ENCODE results near the gene CPT2. TPM values are rescaled to one million over a fixed set of nuclear protein-coding genes. Genes with fewer than 3 reads are reported as not detected.
A peak's percentile ranks its signal among the peaks of the same experiment; 100 is the strongest.

The CPT2 gene
- total and polyA plus RNA-seq, 9 of the 15 experiments (the other 6 are each of a cell fraction or from before 2014, with no cell fraction given): 7.6 to 25.1 (median 16.8) TPM

GRCh38 chr1:53259932-53260331 is 63.3 kb downstream of the CPT2 start:
- TF ChIP-seq SAFB2 (IDR thresholded peaks at IDR 0.05; ENCODE audit: borderline replicate concordance, low read depth, low read length, severe bottlenecking) (no peak), CHCHD3 (CRISPR knock-in tag; IDR thresholded peaks at IDR 0.05) (no peak)
- H3K36me3 ChIP-seq (ENCODE audit: control insufficient read depth, insufficient read depth, low read length): peaks cover 100% of the 10 kb centered on the region
- H3K4me2 ChIP-seq (ENCODE audit: insufficient read depth, low read length): no peak overlapping the region
- no peak for ATAC-seq
- peaks cover under 1% of the 10 kb centered on the region for H3K9me1 ChIP-seq (ENCODE audit: control insufficient read depth, insufficient read depth, low read length)
- H3K4me1 ChIP-seq (replicated peaks in 1 of 2; ENCODE audit: control insufficient read depth in 2 of 2, insufficient read depth in 2 of 2, low read length in 2 of 2): no peaks in the 10 kb centered on the region; a peak in 1 of 5 replicates
- WGBS (ENCODE audit: insufficient coverage, low coverage, missing lambda C conversion rate): 94% methylated on average over 2 of the region's 2 CpGs
- intact Hi-C loops (cut with micrococcal nuclease) (no loop called here), in situ Hi-C loops (cut with MboI) (no loop called here)
- ChIA-PET CTCF (ENCODE audit: low intra/inter-chr PET ratio) (no interaction called here), POLR2A (interaction anchor here (0.7 to 0.9 kb wide), 2 partner anchors 14 to 15 kb away, joined by 3 to 4 read pairs; no protein-coding TSS in a partner anchor)
- H3K9ac ChIP-seq (ENCODE audit: insufficient read depth in 1 of 2, low read depth in 2 of 2, low read length in 2 of 2): no peak overlapping the region
- H4K20me1 ChIP-seq (replicated peaks; ENCODE audit: control insufficient read depth, insufficient read depth, low read length): peaks cover 4% of the 10 kb centered on the region; the same call in 1 of the 2 replicates
- H2AFZ ChIP-seq (ENCODE audit: low read depth, low read length): no peak overlapping the region
- no peaks in the 10 kb centered on the region for H3K9me3 ChIP-seq (replicated peaks; ENCODE audit: control insufficient read depth, insufficient read depth, low read depth, low read length)
- peak; percentile 37 for FAIRE-seq
- no peak for DNase-seq (ENCODE audit: extremely low read depth in 1 of 4, low spot score in 3 of 4)
- H3K27me3 ChIP-seq (ENCODE audit: control insufficient read depth in 2 of 2, insufficient read depth in 2 of 2, low read length in 2 of 2): no peaks in the 10 kb centered on the region
- H3K27ac ChIP-seq (ENCODE audit: extremely low read depth, low read depth, low read length): no peak overlapping the region
- no peak overlapping the region for H3K4me3 ChIP-seq
- H3K79me2 ChIP-seq (ENCODE audit: control insufficient read depth, insufficient read depth, low read length): no peaks in the 10 kb centered on the region
- no TSS peak for BruUV-seq (replicated peaks)

DNA sequence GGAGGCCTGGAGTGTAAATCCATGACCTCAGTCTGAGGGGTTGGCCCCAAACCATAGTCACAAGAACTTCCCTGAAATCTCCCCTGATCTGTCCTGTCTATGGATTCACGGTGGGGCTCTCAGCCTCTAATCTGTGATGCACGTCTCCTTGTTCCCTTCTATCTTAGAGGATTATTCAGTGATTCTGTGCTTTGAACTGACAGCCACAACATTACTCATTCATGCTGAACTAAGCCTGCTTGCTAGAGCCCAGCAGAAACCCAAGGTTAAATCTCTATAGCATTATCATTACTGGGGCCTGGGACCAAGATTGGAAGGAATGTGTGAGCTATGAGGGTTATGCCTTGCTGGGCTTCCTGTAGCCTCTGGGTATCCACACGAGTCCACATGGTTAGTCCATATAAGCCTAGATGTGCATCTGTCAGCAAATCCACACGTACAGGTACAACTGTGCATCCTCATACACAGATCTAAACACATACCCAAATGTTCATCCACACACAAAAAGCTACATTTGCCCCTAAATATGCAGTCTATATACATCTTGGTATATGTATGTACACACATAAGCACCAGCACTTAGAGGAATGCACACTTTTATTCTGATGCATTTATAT is 64.1 kb downstream of the CPT2 start:
- WGBS (ENCODE audit: insufficient coverage, low coverage, missing lambda C conversion rate): 74% methylated on average over 4 of the region's 4 CpGs
- Histone ChIP-seq H3K4me3 (no peak overlapping the region), H3K4me1 (replicated peaks in 1 of 2; ENCODE audit: control insufficient read depth in 2 of 2, insufficient read depth in 2 of 2, low read length in 2 of 2) (no peaks in the 10 kb centered on the region), H2AFZ (ENCODE audit: low read depth, low read length) (no peak overlapping the region), H3K27ac (ENCODE audit: extremely low read depth, low read depth, low read length) (no peak overlapping the region), H4K20me1 (replicated peaks; ENCODE audit: control insufficient read depth, insufficient read depth, low read length) (no peaks in the 10 kb centered on the region), H3K79me2 (ENCODE audit: control insufficient read depth, insufficient read depth, low read length) (no peaks in the 10 kb centered on the region), H3K36me3 (ENCODE audit: control insufficient read depth, insufficient read depth, low read length) (peaks cover 100% of the 10 kb centered on the region), H3K9ac (ENCODE audit: insufficient read depth in 1 of 2, low read depth in 2 of 2, low read length in 2 of 2) (no peak overlapping the region), H3K9me3 (replicated peaks; ENCODE audit: control insufficient read depth, insufficient read depth, low read depth, low read length) (no peaks in the 10 kb centered on the region), H3K4me2 (ENCODE audit: insufficient read depth, low read length) (no peak overlapping the region), H3K9me1 (ENCODE audit: control insufficient read depth, insufficient read depth, low read length) (no peaks in the 10 kb centered on the region), H3K27me3 (ENCODE audit: control insufficient read depth in 2 of 2, insufficient read depth in 2 of 2, low read length in 2 of 2) (no peaks in the 10 kb centered on the region)
- intact Hi-C loops (cut with micrococcal nuclease) (no loop called here), in situ Hi-C loops (cut with MboI) (no loop called here)
- ChIA-PET CTCF (ENCODE audit: low intra/inter-chr PET ratio) (no interaction called here), POLR2A (interaction anchor here (0.5 kb wide), 1 partner anchor 20 kb away, joined by 3 read pairs; no protein-coding TSS in a partner anchor)
- no peak for ATAC-seq
- no peak for FAIRE-seq
- BruUV-seq (replicated peaks): no TSS peak
- no peak for DNase-seq (ENCODE audit: extremely low read depth in 1 of 4, low spot score in 3 of 4)
- TF ChIP-seq LARP7 (IDR thresholded peaks at IDR 0.05) (no peak), ZNF444 (CRISPR knock-in tag; IDR thresholded peaks at IDR 0.05) (no peak), ZNF766 (CRISPR knock-in tag; conservative IDR thresholded peaks at IDR 0.05) (no peak), HNRNPLL (IDR thresholded peaks at IDR 0.05; ENCODE audit: low read depth, low read length, poor library complexity, severe bottlenecking) (no peak), TSHZ1 (CRISPR knock-in tag; IDR thresholded peaks at IDR 0.05) (no peak)
- TF ChIP-seq, protein P1, sequence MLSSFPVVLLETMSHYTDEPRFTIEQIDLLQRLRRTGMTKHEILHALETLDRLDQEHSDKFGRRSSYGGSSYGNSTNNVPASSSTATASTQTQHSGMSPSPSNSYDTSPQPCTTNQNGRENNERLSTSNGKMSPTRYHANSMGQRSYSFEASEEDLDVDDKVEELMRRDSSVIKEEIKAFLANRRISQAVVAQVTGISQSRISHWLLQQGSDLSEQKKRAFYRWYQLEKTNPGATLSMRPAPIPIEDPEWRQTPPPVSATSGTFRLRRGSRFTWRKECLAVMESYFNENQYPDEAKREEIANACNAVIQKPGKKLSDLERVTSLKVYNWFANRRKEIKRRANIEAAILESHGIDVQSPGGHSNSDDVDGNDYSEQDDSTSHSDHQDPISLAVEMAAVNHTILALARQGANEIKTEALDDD (IDR thresholded peaks at IDR 0.05): no peak
